Ascending aorta (tissue), 2 donors: ENCODE results near the gene MBNL1. TPM values are rescaled to one million over a fixed set of nuclear protein-coding genes. Genes with fewer than 3 reads are reported as not detected.

Source experiments
- DNase-seq, 2 donors: peaks; one replicate each; pipeline ENCODE4 v3.0.0-alpha.2; 2019; ENCODE audit warnings: low spot score in 2 of 2
- H3K27ac ChIP-seq, 2 donors: fragments of 200-600 bp; sonication (generic); one replicate each; pipeline ENCODE4 v1.5.1; 2016 to 2017; ENCODE audit warnings: mild to moderate bottlenecking in 1 of 2
- H3K27me3 ChIP-seq: fragments of 200-600 bp; sonication (generic); one replicate; pipeline ENCODE4 v1.5.1; 2017
- H3K36me3 ChIP-seq, 2 donors: fragments of 200-600 bp; sonication (generic); one replicate each; pipeline ENCODE4 v1.5.1; 2016
- H3K4me1 ChIP-seq, 2 donors: fragments of 200-600 bp; sonication (generic); one replicate each; pipeline ENCODE4 v1.5.1; 2016 to 2017; ENCODE audit warnings: mild to moderate bottlenecking in 1 of 2
- H3K4me3 ChIP-seq, 2 donors: fragments of 200-600 bp; sonication (generic); one replicate each; pipeline ENCODE4 v1.5.1; 2016 to 2017; ENCODE audit warnings: mild to moderate bottlenecking in 1 of 2
- H3K9me3 ChIP-seq, 2 donors: fragments of 200-600 bp; sonication (generic); one replicate each; pipeline ENCODE4 v1.5.1; 2016
- intact Hi-C: fragments of 100-400 bp; cut with DNase I; formaldehyde crosslinking; loops from one replicate; pipeline ENCODE4 v1.15.1; 2023
- total RNA-seq: library from RNA; depleted of rRNA; stranded (reverse); fragments of >200 nt; gene quantifications from one replicate; pipeline ENCODE4 v1.1.0, GENCODE V29; 2016
- TF ChIP-seq, protein P1 (sequence below), 3 experiments: fragments of 200-600 bp in 2 of 3; fragments of 450-650 bp in 1 of 3; sonication (generic) in 2 of 3; IDR thresholded peaks; one replicate each; pipeline ENCODE4 v1.5.1; 2016 to 2019; ENCODE audit warnings: antibody characterized with exemption in 3 of 3, mild to moderate bottlenecking in 1 of 3, moderate library complexity in 1 of 3

The MBNL1 gene, protein sequence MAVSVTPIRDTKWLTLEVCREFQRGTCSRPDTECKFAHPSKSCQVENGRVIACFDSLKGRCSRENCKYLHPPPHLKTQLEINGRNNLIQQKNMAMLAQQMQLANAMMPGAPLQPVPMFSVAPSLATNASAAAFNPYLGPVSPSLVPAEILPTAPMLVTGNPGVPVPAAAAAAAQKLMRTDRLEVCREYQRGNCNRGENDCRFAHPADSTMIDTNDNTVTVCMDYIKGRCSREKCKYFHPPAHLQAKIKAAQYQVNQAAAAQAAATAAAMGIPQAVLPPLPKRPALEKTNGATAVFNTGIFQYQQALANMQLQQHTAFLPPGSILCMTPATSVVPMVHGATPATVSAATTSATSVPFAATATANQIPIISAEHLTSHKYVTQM
- total RNA-seq: 350 TPM

DNA sequence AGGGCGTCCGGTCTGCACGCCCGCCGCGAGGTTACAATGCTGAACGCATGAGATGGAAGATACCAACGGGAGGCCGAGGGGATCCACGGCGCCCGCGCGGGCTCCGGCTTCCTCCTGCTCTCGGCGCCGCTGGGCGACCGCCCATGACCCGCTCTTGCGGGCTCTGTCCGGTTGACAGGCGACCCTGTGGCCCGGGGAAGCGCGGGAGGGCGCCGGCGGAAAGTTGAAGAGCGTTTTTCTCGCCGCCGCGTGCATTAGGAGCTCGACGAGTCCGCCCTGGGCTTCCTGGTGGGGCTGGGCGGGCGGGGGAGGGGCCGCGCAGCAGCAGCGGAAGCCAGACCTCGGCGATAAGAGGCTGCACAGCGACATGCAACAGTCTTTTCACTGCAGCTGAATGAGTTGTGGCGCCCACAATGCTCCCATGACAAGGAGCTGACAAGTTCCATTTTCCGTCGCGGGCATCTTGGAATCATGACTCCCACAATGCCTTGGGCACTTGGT, at the start of gene MBNL1:
Gene MBNL1 (plus strand): TSS at position 375 of the 501 bp plus-strand sequence. CDS start 31,265 bp downstream, outside the sequence.
- TF ChIP-seq, protein P1, sequence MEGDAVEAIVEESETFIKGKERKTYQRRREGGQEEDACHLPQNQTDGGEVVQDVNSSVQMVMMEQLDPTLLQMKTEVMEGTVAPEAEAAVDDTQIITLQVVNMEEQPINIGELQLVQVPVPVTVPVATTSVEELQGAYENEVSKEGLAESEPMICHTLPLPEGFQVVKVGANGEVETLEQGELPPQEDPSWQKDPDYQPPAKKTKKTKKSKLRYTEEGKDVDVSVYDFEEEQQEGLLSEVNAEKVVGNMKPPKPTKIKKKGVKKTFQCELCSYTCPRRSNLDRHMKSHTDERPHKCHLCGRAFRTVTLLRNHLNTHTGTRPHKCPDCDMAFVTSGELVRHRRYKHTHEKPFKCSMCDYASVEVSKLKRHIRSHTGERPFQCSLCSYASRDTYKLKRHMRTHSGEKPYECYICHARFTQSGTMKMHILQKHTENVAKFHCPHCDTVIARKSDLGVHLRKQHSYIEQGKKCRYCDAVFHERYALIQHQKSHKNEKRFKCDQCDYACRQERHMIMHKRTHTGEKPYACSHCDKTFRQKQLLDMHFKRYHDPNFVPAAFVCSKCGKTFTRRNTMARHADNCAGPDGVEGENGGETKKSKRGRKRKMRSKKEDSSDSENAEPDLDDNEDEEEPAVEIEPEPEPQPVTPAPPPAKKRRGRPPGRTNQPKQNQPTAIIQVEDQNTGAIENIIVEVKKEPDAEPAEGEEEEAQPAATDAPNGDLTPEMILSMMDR (IDR thresholded peaks at IDR 0.05): no peak
- peaks cover 0 to 22% of the 10 kb centered on the region in 2 donors for H3K4me1 ChIP-seq
- no peaks in the 10 kb centered on the region for H3K36me3 ChIP-seq
- peak within 1 kb of the TSS; percentile 94 to 99 for H3K27ac ChIP-seq
- intact Hi-C loops: loop anchor here (2.0 to 5.0 kb wide), 4 partner anchors 70 to 241 kb away; no protein-coding TSS in a partner anchor
- H3K9me3 ChIP-seq: no peaks in the 10 kb centered on the region
- H3K27me3 ChIP-seq: no peaks in the 10 kb centered on the region
- peak; percentile 61 to 80 for DNase-seq
- H3K4me3 ChIP-seq: peak within 1 kb of the TSS; percentile 76 to 86

DNA sequence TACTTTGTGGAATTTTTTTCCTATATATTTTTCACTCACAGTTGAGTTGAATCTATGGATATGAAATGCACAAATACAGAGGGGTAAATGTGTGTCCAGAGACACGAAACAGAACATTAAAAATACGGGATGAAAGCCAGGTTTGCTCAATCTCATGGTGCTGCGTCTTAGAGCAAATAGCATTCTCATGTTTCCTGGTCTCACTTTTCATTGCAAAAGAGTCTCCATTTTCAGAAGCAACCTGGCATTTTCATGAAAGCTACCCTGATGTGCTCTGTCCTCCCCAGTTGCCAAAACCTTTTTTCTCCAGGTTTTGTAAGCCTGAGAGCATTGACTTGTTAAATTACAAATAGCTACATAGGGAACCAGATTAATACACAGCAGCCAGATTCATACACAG, 49.5 kb upstream of the MBNL1 start:
- Histone ChIP-seq H3K9me3 (no peaks in the 10 kb centered on the region), H3K4me1 (peaks cover 0 to 45% of the 10 kb centered on the region in 2 donors), H3K4me3 (peak overlapping the region in 1 of 2 donors; percentile 4), H3K27ac (peak overlapping the region; percentile 31 to 69), H3K36me3 (no peaks in the 10 kb centered on the region), H3K27me3 (no peaks in the 10 kb centered on the region)
- TF ChIP-seq, protein P1 (IDR thresholded peaks at IDR 0.05): no peak
- DNase-seq: no peak
- intact Hi-C loops: no loop called here

DNA sequence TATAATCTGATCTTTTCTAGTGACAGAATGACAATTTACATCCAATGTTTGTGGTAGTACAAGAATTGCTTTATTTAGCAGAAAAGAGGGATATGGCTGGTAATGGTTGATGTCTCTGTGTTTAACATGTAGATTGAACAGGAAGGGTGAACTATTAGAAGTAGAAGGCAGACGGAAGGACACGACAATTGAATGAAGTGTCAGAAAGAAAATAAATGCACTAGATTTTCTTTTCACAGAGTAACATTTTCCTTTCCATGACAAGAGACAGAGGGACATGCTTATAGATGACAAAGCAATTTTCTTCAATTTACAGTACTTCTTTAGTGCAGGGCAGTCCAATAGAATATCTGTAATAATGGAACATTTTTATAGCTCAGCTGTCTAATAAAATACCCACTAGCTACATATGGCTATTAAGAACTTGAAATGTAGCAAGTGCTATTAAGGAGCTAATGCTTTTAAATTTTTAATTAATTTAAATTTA, 48.9 kb upstream of the MBNL1 start:
- intact Hi-C loops: loop anchor here (10.0 kb wide), 1 partner anchor 145 kb away; no protein-coding TSS in a partner anchor
- peak overlapping the region in 1 of 2 donors; percentile 4 for H3K4me3 ChIP-seq
- TF ChIP-seq, protein P1 (IDR thresholded peaks at IDR 0.05): no peak
- peaks cover 2 to 42% of the 10 kb centered on the region in 2 donors for H3K4me1 ChIP-seq
- no peaks in the 10 kb centered on the region for H3K27me3 ChIP-seq
- H3K36me3 ChIP-seq: no peaks in the 10 kb centered on the region
- H3K27ac ChIP-seq: peak overlapping the region; percentile 31 to 69
- H3K9me3 ChIP-seq: no peaks in the 10 kb centered on the region
- no peak for DNase-seq

DNA sequence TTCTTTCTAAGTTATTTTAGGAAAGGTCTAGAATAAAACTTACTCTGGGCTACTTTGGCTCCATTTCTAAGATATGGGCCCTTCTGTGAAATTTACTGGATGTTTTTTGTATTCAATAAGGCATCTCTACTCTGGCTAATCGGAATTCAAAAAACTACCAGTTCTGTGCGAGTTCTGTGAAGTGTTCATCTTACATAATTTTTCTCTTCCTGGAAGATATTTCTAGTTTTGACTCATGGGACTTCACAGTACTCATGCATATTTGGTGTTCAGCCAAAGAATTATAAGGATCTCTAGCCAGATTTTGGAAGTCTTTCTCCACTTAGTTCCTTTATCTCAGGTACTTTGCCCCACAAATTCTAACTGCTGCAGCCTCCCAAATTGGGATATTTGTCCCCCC, 46.4 kb upstream of the MBNL1 start:
- Histone ChIP-seq H3K27me3 (no peaks in the 10 kb centered on the region), H3K36me3 (no peaks in the 10 kb centered on the region), H3K4me1 (peaks cover 5 to 54% of the 10 kb centered on the region in 2 donors), H3K27ac (peak overlapping the region; percentile 74 to 75), H3K4me3 (peak overlapping the region in 1 of 2 donors; percentile 29), H3K9me3 (no peaks in the 10 kb centered on the region)
- TF ChIP-seq, protein P1 (IDR thresholded peaks at IDR 0.05): no peak
- DNase-seq: no peak
- intact Hi-C loops: loop anchor here (1.0 to 10.0 kb wide), 2 partner anchors 18 to 148 kb away; no protein-coding TSS in a partner anchor

DNA sequence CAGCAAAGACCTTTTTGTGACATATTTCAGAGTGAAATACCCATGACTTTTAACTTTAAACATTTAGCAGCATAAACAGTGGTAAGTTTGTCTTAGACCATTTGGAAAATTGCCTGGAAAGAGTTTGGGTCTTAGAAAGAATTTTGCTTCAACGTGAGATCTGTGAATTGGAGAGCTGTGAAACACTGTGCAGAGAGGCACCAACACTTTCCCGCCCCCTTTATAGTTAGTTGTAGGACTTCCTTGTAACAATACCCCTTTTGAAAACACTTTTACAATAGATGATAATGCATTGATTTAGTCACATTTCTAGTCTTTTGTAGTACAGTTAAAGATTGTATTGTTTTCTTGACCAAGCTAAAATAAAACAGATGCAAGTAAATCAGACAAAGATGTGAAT, 43.5 kb upstream of the MBNL1 start:
- H3K27me3 ChIP-seq: no peaks in the 10 kb centered on the region
- no peaks in the 10 kb centered on the region for H3K36me3 ChIP-seq
- peak overlapping the region; percentile 16 to 21 for H3K4me3 ChIP-seq
- H3K27ac ChIP-seq: peak overlapping the region; percentile 30 to 53
- DNase-seq: no peak
- no peaks in the 10 kb centered on the region for H3K9me3 ChIP-seq
- TF ChIP-seq, protein P1 (IDR thresholded peaks at IDR 0.05): no peak
- intact Hi-C loops: loop anchor here (2.0 to 10.0 kb wide), 2 partner anchors 32 to 150 kb away; no protein-coding TSS in a partner anchor
- peaks cover 5 to 38% of the 10 kb centered on the region in 2 donors for H3K4me1 ChIP-seq
